Vagina (tissue), 2 donors: Measurements from ENCODE around the gene HBG2.

Experiments
- CTCF ChIP-seq, 3 experiments: fragments of 450-650 bp in 2 of 3; fragments of 200-600 bp in 1 of 3; sonication (generic) in 1 of 3; IDR thresholded peaks; one replicate each; pipeline ENCODE4 v1.5.1; 2017 to 2019; ENCODE audit warnings: antibody characterized with exemption in 3 of 3, mild to moderate bottlenecking in 2 of 3, moderate library complexity in 2 of 3
- POLR2A ChIP-seq, 2 donors: fragments of 450-650 bp; IDR thresholded peaks; one replicate each; pipeline ENCODE4 v1.6.1; 2017; ENCODE audit warnings: antibody characterized with exemption in 2 of 2, mild to moderate bottlenecking in 2 of 2, moderate library complexity in 2 of 2

GRCh38 chr11:5286901-5287300 lies 32.3 kb upstream of the HBG2 start:
- TF ChIP-seq CTCF (IDR thresholded peaks at IDR 0.05), result no peak
- TF ChIP-seq POLR2A (IDR thresholded peaks at IDR 0.05), result no peak
